GM12801 (cell line): ENCODE data around the gene FIBIN.

Experiments
- CTCF ChIP-seq: IDR thresholded peaks from one replicate; pipeline ENCODE4 v1.5.1; 2011; ENCODE audit warnings: control low read depth; ENCODE audit not compliant: insufficient read length; ENCODE audit errors: extremely low read depth

FIBIN gene

GRCh38 chr11:26993965-26994457, at the start of gene FIBIN:
FIBIN (plus strand) TSS chr11:26994112; CDS start chr11:26994527, 415 bp downstream.
- no peak for TF ChIP-seq CTCF

GRCh38 chr11:26944866-26945664, 48.8 kb upstream of the FIBIN start:
- no peak for TF ChIP-seq CTCF

DNA sequence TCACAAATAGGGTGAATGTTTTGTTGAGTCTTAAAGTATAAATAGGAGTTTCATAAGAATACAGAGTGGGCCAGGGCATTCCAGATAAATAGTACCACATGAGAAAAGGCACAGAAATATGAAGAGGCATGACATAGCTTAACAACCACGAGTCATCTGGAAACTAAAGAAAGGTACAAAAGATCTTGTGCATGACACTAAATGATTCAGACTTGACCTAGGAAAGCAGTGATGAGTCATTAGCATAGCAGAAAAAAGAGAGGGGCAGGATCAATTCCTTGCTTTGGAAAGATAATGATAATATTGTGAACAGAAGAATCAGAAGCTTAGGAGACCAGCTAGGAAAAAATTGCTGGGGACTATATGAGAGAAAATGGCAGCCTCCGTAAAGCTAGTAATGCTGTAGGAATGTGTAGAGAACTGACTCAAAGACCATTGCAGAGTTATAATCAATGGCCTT, 47.6 kb upstream of the FIBIN start:
- TF ChIP-seq CTCF: no peak

- no peak for TF ChIP-seq CTCF
Measured at GRCh38 chr11:26947379-26947844, 46.5 kb upstream of the FIBIN start.

DNA sequence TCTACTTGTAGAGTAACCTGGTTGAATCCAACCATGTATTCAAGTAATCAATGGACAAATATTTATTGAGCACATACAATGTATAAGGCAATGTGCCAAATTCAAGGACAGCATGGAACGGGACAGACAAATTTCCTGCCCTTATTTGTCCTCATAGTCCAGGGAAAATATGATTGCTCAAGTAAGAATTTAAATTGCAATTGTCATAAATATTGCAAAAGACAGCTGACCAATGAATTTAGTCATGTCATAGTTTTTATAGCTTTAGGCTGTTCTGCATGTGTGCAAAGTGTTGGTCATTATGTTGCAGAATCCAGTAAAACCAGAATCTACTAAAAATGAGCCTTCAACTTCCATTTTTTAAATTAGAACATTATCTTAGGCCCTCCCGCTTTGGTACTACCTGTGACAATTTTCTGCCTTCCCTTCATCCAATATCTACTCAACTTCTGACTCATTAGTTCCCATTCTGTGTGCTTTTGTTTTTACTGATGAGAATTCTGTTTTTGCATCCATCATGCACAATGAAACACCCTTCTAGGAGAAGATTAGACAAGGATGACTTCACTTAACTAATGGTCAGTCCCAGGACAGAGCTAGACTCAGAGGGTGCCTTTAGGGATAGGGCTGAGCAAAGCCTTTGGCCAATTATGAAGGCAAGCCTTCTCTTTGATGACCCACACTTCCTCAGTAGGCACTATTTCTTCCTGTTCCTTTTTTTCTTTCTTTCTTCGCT, 45.8 kb upstream of the FIBIN start:
- TF ChIP-seq CTCF: no peak

GRCh38 chr11:26948881-26949280, 45.0 kb upstream of the FIBIN start:
- no peak for TF ChIP-seq CTCF

GRCh38 chr11:26949846-26950245, 44.1 kb upstream of the FIBIN start:
- no peak for TF ChIP-seq CTCF
